GM12891 (cell line): ENCODE measurements around the gene HDAC8.

Source experiments
- PAX5 ChIP-seq: IDR thresholded peaks from 2 replicates; pipeline ENCODE4 v1.6.1; 2011; ENCODE audit warnings: low read length, moderate library complexity, mild to moderate bottlenecking; ENCODE audit not compliant: insufficient read depth, severe bottlenecking
- POLR2A ChIP-seq: IDR thresholded peaks from 2 replicates; pipeline ENCODE4 v1.6.1; 2011; ENCODE audit warnings: low read depth, low read length, control low read depth
- POLR2AphosphoS5 ChIP-seq: IDR thresholded peaks from 2 replicates; pipeline ENCODE4 v1.6.1; 2011; ENCODE audit warnings: low read depth, low read length, control low read depth
- POU2F2 ChIP-seq: IDR thresholded peaks from 2 replicates; pipeline ENCODE4 v1.6.1; 2011; ENCODE audit warnings: low read depth, mild to moderate bottlenecking, control low read depth, low read length, moderate library complexity
- SPI1 ChIP-seq: IDR thresholded peaks from 2 replicates; pipeline ENCODE4 v1.6.1; 2011; ENCODE audit warnings: low read depth, low read length, control low read depth
- TAF1 ChIP-seq: IDR thresholded peaks from 2 replicates; pipeline ENCODE4 v1.6.1; 2011; ENCODE audit warnings: low read depth, low read length, control low read depth

DNA sequence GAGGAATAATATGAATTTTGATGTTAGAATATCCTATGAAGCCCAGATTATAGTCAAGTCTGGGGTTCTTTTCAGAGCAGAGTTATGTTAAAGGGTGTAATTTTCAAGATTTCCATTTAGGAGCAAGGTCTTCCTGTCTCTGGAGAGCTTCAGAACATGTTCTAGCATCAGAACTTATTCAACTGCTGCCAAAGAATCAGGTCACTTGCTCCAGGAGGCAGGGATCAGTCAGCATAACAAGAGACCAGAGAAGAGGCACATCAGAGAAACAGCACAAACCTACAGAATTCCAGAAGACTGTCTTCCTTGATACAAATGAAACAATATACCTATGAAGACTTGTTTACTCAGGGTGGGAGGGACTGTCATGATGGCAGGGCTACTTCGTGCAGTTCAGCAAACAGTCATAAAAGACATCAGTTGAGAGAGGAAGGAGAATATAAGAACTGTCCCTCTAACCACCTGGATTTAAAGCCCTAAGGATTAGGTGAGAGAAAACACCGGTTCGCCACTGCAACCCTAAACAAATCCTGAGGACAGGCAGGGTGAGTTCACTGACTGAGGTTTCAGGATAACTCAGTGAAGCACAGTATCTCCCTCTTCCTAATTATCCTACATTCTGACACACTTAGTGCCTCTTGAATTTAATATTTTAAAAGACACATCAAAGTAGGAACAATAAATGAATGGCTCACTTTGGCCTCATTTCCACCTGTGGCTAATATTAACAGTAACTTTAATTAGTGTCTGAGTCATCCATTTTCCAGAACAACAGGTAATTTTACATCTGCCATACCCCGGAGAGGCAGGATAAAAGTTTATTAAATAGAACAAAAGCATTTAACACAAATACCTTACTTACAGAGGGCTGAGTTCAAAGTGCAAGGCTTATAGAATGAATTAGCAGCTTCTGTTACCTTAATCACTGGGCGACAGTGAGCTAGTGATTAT, 93.0 kb downstream of the HDAC8 start:
- TF ChIP-seq PAX5 (no peak), POLR2A (no peak), POLR2AphosphoS5 (no peak), TAF1 (no peak), POU2F2 (no peak), SPI1 (no peak)
